HL-60 (cell line): ENCODE measurements around the gene EEF1AKMT2.

Experiments used
- GABPA ChIP-seq: IDR thresholded peaks from 2 replicates; pipeline ENCODE4 v1.6.1; 2012; ENCODE audit warnings: low read depth
- POLR2AphosphoS5 ChIP-seq: IDR thresholded peaks from 2 replicates; pipeline ENCODE4 v1.6.1; 2012; ENCODE audit warnings: low read depth
- SPI1 ChIP-seq: IDR thresholded peaks from 2 replicates; pipeline ENCODE4 v1.6.1; 2012; ENCODE audit warnings: low read depth, mild to moderate bottlenecking, borderline replicate concordance
- TF ChIP-seq, protein P1 (sequence below): IDR thresholded peaks from one replicate; pipeline ENCODE4 v1.5.1; 2011; ENCODE audit warnings: low read length, control low read depth, inconsistent platforms; ENCODE audit not compliant: insufficient read depth

GRCh38 chr10:124738441-124738840 is 53.2 kb downstream of the EEF1AKMT2 start:
- TF ChIP-seq, protein P1, sequence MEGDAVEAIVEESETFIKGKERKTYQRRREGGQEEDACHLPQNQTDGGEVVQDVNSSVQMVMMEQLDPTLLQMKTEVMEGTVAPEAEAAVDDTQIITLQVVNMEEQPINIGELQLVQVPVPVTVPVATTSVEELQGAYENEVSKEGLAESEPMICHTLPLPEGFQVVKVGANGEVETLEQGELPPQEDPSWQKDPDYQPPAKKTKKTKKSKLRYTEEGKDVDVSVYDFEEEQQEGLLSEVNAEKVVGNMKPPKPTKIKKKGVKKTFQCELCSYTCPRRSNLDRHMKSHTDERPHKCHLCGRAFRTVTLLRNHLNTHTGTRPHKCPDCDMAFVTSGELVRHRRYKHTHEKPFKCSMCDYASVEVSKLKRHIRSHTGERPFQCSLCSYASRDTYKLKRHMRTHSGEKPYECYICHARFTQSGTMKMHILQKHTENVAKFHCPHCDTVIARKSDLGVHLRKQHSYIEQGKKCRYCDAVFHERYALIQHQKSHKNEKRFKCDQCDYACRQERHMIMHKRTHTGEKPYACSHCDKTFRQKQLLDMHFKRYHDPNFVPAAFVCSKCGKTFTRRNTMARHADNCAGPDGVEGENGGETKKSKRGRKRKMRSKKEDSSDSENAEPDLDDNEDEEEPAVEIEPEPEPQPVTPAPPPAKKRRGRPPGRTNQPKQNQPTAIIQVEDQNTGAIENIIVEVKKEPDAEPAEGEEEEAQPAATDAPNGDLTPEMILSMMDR: no peak
- TF ChIP-seq POLR2AphosphoS5 (no peak), SPI1 (no peak), GABPA (no peak)
